Coronary artery (tissue), 2 donors: ENCODE results near the gene CCNJL.

Experiments
- DNase-seq: peaks from one replicate; pipeline ENCODE4 v3.0.0-alpha.2; 2017; ENCODE audit warnings: low spot score
- H3K27ac ChIP-seq, 2 donors: fragments of 200-600 bp; sonication (generic); one replicate each; pipeline ENCODE4 v1.5.1; 2016 to 2019
- H3K4me3 ChIP-seq: fragments of 200-600 bp; sonication (generic); 2 replicates; pipeline ENCODE4 v1.5.1; 2016; ENCODE audit warnings: mild to moderate bottlenecking, moderate library complexity
- CTCF ChIP-seq: fragments of 200-600 bp; sonication (generic); IDR thresholded peaks from one replicate; pipeline ENCODE4 v1.5.1; 2019; ENCODE audit warnings: antibody characterized with exemption

The CCNJL gene

GRCh38 chr5:160305319-160305718 lies 7.0 kb downstream of the CCNJL start:
- DNase-seq: no peak
- Histone ChIP-seq H3K4me3 (no peak overlapping the region), H3K27ac (no peak overlapping the region)
- no peak for TF ChIP-seq CTCF

GRCh38 chr5:160303690-160304089 lies 8.7 kb downstream of the CCNJL start:
- Histone ChIP-seq H3K4me3 (no peak overlapping the region), H3K27ac (no peak overlapping the region)
- no peak for TF ChIP-seq CTCF
- DNase-seq: no peak

- TF ChIP-seq CTCF: no peak
- Histone ChIP-seq H3K4me3 (no peak overlapping the region), H3K27ac (no peak overlapping the region)
- no peak for DNase-seq
Measured at GRCh38 chr5:160298189-160298588, 14.2 kb downstream of the CCNJL start.

GRCh38 chr5:160297776-160298175 lies 14.6 kb downstream of the CCNJL start:
- no peak for TF ChIP-seq CTCF
- no peak for DNase-seq
- Histone ChIP-seq H3K4me3 (no peak overlapping the region), H3K27ac (no peak overlapping the region)

- DNase-seq: no peak
- H3K4me3 ChIP-seq: no peak overlapping the region
- no peak overlapping the region for H3K27ac ChIP-seq
- no peak for TF ChIP-seq CTCF
Measured at GRCh38 chr5:160297004-160297403, 15.4 kb downstream of the CCNJL start.

- TF ChIP-seq CTCF: no peak
- no peak overlapping the region for H3K4me3 ChIP-seq
- no peak overlapping the region for H3K27ac ChIP-seq
- no peak for DNase-seq
Measured at GRCh38 chr5:160296496-160296895, 15.9 kb downstream of the CCNJL start.

- DNase-seq: no peak
- no peak for TF ChIP-seq CTCF
- no peak overlapping the region for H3K27ac ChIP-seq
- no peak overlapping the region for H3K4me3 ChIP-seq
Measured at GRCh38 chr5:160293901-160294561, 18.3 kb downstream of the CCNJL start.
